Activated T-helper 17 cell treated with anti-CD3 and anti-CD28 coated beads, Interleukin-2, amount 50 U/mL, for 72 hours (primary cell): ENCODE measurements around the gene SUFU. TPM values are rescaled to one million over a fixed set of nuclear protein-coding genes. Genes with fewer than 3 reads are reported as not detected.
A peak's percentile ranks its signal among the peaks of the same experiment; 100 is the strongest.

ENCODE experiments used
- ATAC-seq: fragments of 150-1000 bp; cut with Tn5 transposase; replicated peaks from 2 replicates; pipeline ENCODE4 v1.10.0; 2021; ENCODE audit warnings: mild to moderate bottlenecking, moderate library complexity
- H3K27ac Mint-ChIP-seq: one replicate; pipeline ENCODE4 v1.8.0; 2022; ENCODE audit warnings: mixed read lengths
- H3K27me3 Mint-ChIP-seq: one replicate; pipeline ENCODE4 v1.8.0; 2022; ENCODE audit warnings: mixed read lengths
- H3K36me3 Mint-ChIP-seq: one replicate; pipeline ENCODE4 v1.8.0; 2022; ENCODE audit warnings: low read depth, mild to moderate bottlenecking, mixed read lengths
- H3K4me1 Mint-ChIP-seq: one replicate; pipeline ENCODE4 v1.8.0; 2022; ENCODE audit warnings: mixed read lengths
- H3K4me3 Mint-ChIP-seq: one replicate; pipeline ENCODE4 v1.8.0; 2022; ENCODE audit warnings: mild to moderate bottlenecking, mixed read lengths
- H3K9me3 Mint-ChIP-seq: one replicate; pipeline ENCODE4 v1.8.0; 2022; ENCODE audit warnings: mixed read lengths
- total RNA-seq, 2 donors: library from RNA; stranded (reverse); gene quantifications; one replicate each; pipeline ENCODE4 v1.2.3, GENCODE V29; 2022

SUFU gene
- total RNA-seq, 2 donors from 2014 or later, result 11.1 to 16.2 TPM

DNA sequence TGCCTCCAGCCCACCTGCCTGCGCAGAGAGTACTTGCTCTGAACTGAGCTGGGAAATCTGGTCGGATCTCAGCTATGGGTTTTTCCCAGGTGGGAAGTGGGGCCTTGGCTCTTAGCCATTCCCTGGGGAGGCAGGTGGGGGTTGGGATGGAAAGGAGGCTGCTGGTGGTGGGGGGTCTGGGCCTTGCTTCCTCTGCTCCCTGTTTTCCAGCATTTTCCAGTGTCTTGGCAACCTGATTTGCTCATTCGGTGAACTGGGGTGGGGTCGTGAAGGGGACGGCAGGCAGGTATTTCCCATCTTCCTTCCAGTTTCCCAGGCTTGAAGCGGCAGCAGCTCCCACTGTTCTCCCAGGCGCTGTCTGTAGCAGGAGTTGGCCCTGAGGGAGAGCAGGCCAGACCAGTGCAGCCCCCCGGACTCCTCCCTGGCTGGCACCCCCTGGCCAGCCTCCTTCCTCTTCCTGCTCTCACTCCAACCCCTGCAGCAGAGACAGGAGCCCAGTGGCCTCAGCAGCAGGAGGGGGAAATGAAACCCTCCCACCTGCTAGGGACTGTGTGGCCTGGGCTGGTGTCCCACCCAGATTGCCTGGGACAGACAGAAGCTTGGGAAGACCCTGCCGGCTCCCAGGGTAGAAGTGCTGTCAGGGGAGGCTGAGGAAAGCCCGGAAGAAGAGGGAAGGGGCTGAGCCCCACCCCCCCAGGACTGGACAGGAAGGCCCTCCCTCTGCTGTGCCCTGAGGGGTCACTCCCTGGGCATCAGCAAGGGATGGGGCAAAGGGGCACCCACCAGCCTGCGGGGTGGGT is 147.1 kb downstream of the SUFU start:
- Mint-ChIP-seq H3K4me1 (peaks cover 46% of the 10 kb centered on the region), H3K27ac (peak overlapping the region; percentile 90), H3K4me3 (peak overlapping the region; percentile 99), H3K27me3 (no peaks in the 10 kb centered on the region), H3K36me3 (peaks cover 91% of the 10 kb centered on the region), H3K9me3 (no peaks in the 10 kb centered on the region)
- no peak for ATAC-seq

DNA sequence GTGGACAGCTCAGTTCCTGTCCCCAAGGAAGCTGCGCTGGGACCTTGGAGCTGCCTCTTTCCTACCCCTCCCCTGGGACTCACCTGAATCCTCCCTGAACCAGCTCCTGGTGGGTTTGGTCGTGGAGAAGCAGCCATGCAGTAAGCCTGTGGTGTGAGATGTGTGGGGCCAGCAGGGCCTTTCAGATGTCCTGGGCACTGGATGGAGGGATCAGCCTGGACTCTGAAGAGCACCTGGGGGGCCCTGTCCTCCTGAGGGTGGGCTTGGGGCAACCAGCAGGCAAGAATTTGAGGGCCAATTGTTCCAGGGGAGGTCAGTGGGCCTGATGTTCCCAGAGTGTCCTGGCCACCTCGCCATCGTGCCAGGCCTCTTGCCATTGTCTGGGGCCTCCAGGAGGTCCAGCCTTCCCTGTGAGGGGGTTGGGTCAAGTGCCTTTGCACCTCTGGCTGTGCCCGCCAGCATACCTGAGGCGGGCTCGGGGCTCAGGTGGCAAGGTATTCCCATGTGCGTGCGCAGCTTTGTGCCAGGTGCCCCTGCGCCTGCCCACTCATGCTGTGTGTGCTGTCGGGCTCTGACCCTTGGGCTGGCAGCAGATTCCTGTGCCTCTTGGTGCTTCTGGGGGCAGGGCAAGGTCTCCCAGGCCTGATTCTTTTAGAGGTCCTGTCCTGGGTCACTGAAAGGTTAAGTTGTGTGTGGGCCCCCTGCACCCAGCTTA is 147.8 kb downstream of the SUFU start:
- Mint-ChIP-seq H3K36me3 (peaks cover 91% of the 10 kb centered on the region), H3K27me3 (no peaks in the 10 kb centered on the region), H3K27ac (peak overlapping the region; percentile 90), H3K4me1 (peaks cover 39% of the 10 kb centered on the region), H3K9me3 (no peaks in the 10 kb centered on the region), H3K4me3 (peak overlapping the region; percentile 99)
- ATAC-seq, result no peak

DNA sequence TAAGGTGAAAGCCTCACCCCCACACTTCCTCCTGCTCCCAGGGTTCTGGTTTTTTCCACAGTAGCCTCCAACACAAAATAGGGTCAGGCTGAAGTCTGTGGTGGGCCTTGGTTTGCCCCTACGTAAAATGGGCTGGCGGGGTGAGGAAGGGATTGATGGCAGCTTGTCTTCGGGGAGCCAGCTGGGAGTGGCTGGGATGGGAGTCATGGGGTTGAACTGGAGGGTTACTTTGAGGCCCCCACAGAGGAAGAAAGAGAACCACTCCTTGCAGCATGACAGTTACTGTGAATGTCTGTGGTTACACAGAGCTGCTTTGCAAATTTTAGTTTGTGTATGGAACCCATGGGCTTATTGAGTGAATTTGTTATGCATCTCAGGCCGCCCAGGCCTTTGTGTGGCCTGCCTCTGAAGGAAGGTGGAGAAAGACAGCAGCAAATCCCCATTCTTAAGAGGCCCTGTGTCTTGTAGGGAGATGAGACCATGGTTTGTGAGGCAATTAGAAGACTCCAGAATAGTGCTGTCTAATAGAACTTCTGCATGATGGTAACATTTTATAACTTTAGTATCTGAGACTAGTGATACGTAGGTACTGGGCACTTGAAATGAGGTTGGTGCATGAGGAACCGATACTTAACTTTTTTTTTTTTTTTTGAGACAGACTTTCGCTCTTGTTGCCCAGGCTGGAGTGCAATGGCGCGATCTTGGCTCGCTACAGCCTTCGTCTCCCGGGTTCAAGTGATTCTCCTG is 148.6 kb downstream of the SUFU start:
- Mint-ChIP-seq H3K4me1 (peaks cover 38% of the 10 kb centered on the region), H3K9me3 (no peaks in the 10 kb centered on the region), H3K36me3 (peaks cover 90% of the 10 kb centered on the region), H3K27me3 (no peaks in the 10 kb centered on the region), H3K27ac (peak overlapping the region; percentile 90), H3K4me3 (peak overlapping the region; percentile 99)
- ATAC-seq, result peak; percentile 30

DNA sequence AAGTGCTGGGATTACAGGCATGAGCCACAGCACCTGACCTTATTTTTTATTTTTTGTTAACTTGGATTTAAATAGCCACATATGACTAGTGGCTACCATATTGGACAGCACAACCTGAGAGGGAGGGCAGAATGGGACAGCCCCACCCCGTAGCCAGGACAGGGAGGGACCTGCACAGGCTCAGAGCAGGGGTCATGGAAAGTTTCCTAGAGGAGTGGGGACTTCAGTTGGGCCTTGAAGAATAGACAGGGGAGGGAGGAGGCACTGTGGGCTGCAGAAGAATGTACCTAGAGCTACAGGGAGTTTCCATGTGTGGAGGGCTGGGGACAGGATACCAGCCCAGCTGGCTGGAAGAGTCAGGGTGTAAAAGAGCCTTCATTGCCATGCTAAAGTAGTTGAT is 149.3 kb downstream of the SUFU start:
- H3K36me3 Mint-ChIP-seq, result peaks cover 90% of the 10 kb centered on the region
- ATAC-seq, result no peak

DNA sequence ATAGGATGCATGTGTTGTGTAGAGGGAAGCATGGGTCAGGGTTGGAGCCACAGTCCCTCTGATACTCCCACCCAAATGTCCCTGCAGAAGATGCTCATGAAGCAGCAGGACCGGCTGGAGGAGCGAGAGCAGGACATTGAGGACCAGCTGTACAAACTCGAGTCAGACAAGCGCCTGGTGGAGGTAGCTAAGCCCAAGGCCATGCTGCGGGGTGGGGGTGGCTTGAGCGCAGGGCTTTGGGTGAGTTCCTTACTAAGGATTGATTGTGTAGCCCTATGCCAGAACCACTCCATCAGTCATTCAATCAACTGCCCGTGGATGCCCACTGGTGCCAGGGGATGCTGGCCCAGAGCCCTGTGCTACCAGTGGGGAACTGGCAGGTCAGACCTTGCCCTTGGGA is 150.8 kb downstream of the SUFU start:
- Mint-ChIP-seq H3K27me3 (no peaks in the 10 kb centered on the region), H3K4me3 (no peak overlapping the region), H3K4me1 (peaks cover 31% of the 10 kb centered on the region), H3K27ac (peak overlapping the region; percentile 59), H3K36me3 (peaks cover 83% of the 10 kb centered on the region), H3K9me3 (no peaks in the 10 kb centered on the region)
- ATAC-seq, result no peak

More for the DNA sequence above, 149.3 kb downstream of the SUFU start:
- Mint-ChIP-seq H3K9me3 (no peaks in the 10 kb centered on the region), H3K27me3 (no peaks in the 10 kb centered on the region), H3K4me1 (peaks cover 36% of the 10 kb centered on the region), H3K27ac (peak overlapping the region; percentile 90), H3K4me3 (peak overlapping the region; percentile 99)

DNA sequence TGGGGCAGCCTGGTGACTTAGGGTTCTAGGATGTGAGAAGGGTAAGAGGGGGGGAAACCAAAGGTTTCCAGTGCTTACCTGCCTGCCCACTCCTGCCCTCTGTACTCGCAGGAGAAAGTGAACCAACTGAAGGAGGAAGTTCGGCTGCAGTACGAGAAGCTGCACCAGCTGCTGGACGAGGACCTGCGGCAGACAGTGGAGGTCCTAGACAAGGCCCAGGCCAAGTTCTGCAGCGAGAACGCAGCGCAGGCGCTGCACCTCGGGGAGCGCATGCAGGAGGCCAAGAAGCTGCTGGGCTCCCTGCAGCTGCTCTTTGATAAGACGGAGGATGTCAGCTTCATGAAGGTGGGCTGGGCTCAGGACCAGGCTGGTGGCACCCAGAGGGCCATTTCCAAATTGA is 151.2 kb downstream of the SUFU start:
- Mint-ChIP-seq H3K36me3 (peaks cover 83% of the 10 kb centered on the region), H3K9me3 (no peaks in the 10 kb centered on the region), H3K4me3 (no peak overlapping the region), H3K4me1 (peaks cover 31% of the 10 kb centered on the region), H3K27me3 (no peaks in the 10 kb centered on the region), H3K27ac (peak overlapping the region; percentile 59)
- ATAC-seq, result no peak

DNA sequence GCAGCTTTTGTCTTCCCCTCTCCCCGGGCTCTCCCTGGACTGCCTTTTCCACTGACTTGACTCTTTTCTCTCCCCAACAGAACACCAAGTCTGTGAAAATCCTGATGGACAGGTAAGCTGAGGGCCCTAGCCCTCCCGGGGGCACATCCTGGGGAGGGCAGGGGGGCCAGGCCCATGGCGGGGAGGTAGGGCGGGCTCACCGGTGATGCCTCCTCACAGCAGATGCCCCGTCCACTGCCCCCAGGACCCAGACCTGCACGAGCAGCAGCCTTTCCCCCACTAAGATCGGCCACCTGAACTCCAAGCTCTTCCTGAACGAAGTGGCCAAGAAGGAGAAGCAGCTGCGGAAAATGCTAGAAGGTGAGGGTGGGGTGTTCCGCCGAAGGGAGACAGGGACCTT is 152.3 kb downstream of the SUFU start:
- no peaks in the 10 kb centered on the region for H3K27me3 Mint-ChIP-seq
- peaks cover 73% of the 10 kb centered on the region for H3K36me3 Mint-ChIP-seq
- no peak overlapping the region for H3K27ac Mint-ChIP-seq
- H3K4me3 Mint-ChIP-seq, result no peak overlapping the region
- H3K4me1 Mint-ChIP-seq, result peaks cover 34% of the 10 kb centered on the region
- no peaks in the 10 kb centered on the region for H3K9me3 Mint-ChIP-seq
- ATAC-seq, result no peak

DNA sequence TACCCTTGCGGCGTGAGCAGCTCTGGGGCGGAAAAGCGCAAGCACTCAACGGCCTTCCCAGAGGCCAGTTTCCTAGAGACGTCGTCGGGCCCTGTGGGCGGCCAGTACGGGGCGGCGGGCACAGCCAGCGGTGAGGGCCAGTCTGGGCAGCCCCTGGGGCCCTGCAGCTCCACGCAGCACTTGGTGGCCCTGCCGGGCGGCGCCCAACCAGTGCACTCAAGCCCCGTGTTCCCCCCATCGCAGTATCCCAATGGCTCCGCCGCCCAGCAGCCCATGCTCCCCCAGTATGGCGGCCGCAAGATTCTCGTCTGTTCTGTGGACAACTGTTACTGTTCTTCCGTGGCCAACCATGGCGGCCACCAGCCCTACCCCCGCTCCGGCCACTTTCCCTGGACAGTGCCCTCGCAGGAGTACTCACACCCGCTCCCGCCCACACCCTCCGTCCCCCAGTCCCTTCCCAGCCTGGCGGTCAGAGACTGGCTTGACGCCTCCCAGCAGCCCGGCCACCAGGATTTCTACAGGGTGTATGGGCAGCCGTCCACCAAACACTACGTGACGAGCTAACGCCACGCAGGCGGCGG is 153.1 kb downstream of the SUFU start:
- Mint-ChIP-seq H3K27ac (no peak overlapping the region), H3K9me3 (no peaks in the 10 kb centered on the region), H3K27me3 (no peaks in the 10 kb centered on the region), H3K4me3 (peak overlapping the region; percentile 15), H3K36me3 (peaks cover 67% of the 10 kb centered on the region), H3K4me1 (peaks cover 33% of the 10 kb centered on the region)
- no peak for ATAC-seq

DNA sequence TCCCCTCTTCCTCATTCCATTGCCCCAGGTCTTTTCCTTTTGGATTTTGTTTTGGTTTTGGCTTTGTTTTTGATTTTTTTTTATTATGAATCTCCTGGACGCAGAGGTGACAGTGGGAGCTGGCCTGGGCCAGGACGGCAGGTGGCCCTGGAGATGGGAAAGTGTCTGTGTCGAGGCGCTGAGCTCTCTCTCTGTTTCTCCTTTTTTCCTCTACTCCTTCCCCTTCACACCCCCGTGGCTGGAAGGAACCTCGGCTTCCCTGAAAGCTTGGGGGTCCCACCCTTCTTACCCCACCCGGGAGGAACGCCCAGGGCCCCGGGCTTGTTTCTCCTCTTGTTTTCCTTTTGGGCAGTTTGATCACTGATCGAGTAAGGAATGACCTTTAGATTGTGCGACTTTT is 153.7 kb downstream of the SUFU start:
- H3K36me3 Mint-ChIP-seq, result peaks cover 61% of the 10 kb centered on the region
- ATAC-seq, result no peak
- H3K4me3 Mint-ChIP-seq, result peak overlapping the region; percentile 15
- no peaks in the 10 kb centered on the region for H3K27me3 Mint-ChIP-seq
- H3K27ac Mint-ChIP-seq, result no peak overlapping the region
- no peaks in the 10 kb centered on the region for H3K9me3 Mint-ChIP-seq
- peaks cover 27% of the 10 kb centered on the region for H3K4me1 Mint-ChIP-seq

DNA sequence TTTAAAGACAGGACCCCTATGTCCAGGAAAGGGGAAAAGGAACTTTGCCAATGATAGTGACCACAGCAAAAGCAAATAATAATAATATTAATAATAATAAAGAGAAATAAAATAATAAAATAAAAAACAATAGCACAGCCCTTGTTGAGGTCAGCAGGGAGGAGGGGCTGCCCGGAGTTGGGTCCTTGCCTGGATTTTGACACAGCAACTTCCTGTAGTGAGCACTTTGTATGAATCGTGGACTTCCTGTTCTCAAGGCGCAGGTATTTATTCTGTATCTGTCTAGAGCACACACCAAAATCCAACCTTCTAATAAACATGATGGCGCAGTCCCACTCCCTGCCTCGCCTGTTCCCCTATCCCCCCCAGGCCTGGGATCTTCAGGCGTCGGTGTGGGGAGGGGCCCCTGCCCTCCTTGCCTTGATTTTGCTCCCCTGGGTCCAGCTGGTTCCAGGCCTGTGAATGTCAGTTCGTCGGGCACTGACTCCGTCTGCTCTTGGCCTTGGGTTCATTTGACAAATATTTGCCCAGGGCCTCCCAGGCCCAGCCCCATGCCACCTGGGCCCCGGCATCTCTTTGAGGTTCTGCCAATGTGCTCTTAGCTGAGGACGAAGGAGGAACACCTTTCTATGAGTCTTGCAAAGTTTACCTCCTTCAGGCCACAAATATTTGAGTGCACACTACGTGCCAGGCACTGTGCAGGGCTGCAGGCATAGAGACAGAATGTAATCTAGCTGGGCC is 154.4 kb downstream of the SUFU start:
- peaks cover 54% of the 10 kb centered on the region for H3K36me3 Mint-ChIP-seq
- peaks cover 24% of the 10 kb centered on the region for H3K4me1 Mint-ChIP-seq
- H3K27me3 Mint-ChIP-seq, result no peaks in the 10 kb centered on the region
- no peaks in the 10 kb centered on the region for H3K9me3 Mint-ChIP-seq
- H3K4me3 Mint-ChIP-seq, result peak overlapping the region; percentile 25
- ATAC-seq, result no peak
- H3K27ac Mint-ChIP-seq, result peak overlapping the region; percentile 75

DNA sequence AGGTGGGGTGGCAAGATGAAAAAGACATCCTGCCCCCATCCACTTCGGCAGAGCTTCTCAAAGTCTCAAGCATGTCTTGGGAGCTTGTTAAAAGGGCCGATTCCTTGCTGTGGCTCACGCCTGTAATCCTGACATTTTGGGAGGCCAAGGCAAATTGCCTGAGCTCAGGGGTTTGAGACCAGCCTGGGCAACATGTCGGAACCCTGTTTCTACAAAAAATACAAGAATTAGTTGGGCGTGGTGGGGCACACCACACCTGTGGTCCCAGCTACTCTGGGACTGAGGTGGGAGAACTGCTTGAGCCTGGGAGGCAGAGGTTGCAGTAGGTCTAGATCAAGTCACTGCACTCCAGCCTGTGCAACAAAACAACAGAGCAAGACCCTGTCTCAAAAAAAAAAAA is 155.0 kb downstream of the SUFU start:
- ATAC-seq, result no peak
- H3K9me3 Mint-ChIP-seq, result no peaks in the 10 kb centered on the region
- peak overlapping the region; percentile 75 for H3K27ac Mint-ChIP-seq
- H3K4me1 Mint-ChIP-seq, result peaks cover 20% of the 10 kb centered on the region
- peaks cover 48% of the 10 kb centered on the region for H3K36me3 Mint-ChIP-seq
- peak overlapping the region; percentile 25 for H3K4me3 Mint-ChIP-seq
- H3K27me3 Mint-ChIP-seq, result no peaks in the 10 kb centered on the region

DNA sequence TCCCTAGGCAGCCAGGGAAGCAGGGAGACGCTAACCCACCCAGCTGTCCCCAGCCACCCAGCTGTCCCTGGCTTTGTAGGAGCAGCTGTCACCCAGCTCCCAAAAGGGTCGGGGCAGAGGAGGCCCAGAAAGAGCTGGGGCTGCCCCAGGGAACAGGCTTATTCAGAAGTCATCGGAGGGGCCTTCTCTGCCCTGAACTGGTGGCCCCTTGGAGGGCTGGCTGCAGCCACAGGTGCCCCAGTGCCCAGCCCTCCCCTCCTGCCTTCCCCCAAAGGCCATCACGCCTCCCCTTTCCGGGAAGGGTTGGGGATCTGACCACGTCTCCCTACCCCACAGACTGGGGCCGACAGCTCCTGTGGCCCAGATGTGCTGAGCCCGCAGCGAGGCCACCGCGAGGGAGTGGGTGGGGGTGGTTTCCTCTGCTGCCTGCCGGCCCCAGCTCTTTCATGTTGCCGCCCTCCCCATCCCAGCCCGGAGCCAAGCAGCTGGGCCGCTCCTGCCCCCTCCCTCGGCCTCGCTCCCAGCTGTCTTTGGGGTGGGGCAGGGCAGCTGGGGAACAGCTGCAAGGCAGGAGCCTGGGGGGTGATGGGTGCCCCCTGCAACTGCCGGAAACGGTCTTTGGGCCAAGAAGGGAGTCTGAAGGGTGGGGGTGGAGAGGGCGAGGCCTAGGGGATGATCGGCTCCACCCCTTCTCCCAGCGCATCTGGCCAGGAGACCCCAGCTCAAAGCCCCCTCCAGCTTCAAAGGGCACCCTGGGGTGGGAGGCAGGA is 157.3 kb downstream of the SUFU start:
- Mint-ChIP-seq H3K4me3 (peak overlapping the region; percentile 82), H3K27me3 (no peaks in the 10 kb centered on the region), H3K9me3 (no peaks in the 10 kb centered on the region), H3K27ac (peak overlapping the region; percentile 92), H3K4me1 (peaks cover 20% of the 10 kb centered on the region), H3K36me3 (peaks cover 25% of the 10 kb centered on the region)
- peak; percentile 88 for ATAC-seq

DNA sequence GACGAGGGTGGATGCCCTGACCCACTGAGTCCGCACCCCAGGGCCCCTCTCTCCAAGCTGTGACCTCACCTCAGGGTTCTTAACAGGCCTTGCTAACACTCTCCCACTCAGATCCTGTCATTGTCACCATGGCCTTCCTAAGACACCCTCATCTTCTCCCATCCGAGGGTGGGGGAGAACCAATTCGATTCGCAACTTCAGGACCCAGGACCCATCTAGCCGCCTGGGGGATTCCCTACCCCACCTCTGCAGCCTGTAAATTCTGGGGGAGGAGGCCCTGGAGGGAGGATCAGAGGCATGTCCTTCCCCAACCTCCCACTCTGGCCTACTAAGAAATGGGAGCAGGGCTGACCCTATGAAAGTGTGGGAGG is 157.9 kb downstream of the SUFU start:
- peaks cover 20% of the 10 kb centered on the region for H3K4me1 Mint-ChIP-seq
- peak; percentile 64 for ATAC-seq
- H3K9me3 Mint-ChIP-seq, result no peaks in the 10 kb centered on the region
- peaks cover 19% of the 10 kb centered on the region for H3K36me3 Mint-ChIP-seq
- H3K27ac Mint-ChIP-seq, result peak overlapping the region; percentile 92
- no peaks in the 10 kb centered on the region for H3K27me3 Mint-ChIP-seq
- peak overlapping the region; percentile 82 for H3K4me3 Mint-ChIP-seq
